ENCODE measurements around the gene SPOPL. TPM values are rescaled to one million over a fixed set of nuclear protein-coding genes. Genes with fewer than 3 reads are reported as not detected.

SPOPL gene
- total and polyA plus RNA-seq, 9 of the 15 experiments (the other 6 are each of a cell fraction or from before 2014, with no cell fraction given) = 0.53 to 6.1 (median 4.1) TPM

DNA sequence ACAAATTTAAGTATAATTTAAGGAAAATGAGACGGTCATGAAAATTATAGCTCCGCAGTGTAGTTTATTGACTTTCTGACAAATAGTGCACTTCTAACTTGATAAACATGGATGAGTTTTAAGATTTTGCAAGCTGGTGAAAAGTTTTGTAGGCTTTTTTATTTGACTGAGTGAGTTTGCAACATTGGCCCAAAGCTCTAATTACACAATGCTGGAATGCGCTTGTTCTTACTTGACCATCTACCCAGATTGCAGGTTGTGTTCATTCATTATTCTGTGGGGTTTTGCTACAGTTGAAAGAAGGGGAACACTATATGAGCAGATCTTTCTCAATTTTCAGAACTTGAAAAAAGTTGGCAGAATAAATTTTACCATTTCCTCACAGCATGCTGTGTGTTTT is 13.5 kb downstream of the SPOPL start (continued):
- TF ChIP-seq ZFP1 (CRISPR knock-in tag; IDR thresholded peaks at IDR 0.05) = no peak
- TF ChIP-seq ZNF175 (CRISPR knock-in tag; IDR thresholded peaks at IDR 0.05; ENCODE audit: low read depth) = no peak
- TF ChIP-seq FOXM1 (IDR thresholded peaks at IDR 0.05; ENCODE audit: low read depth) = no peak
- TF ChIP-seq FOXM1 (CRISPR knock-in tag; IDR thresholded peaks at IDR 0.05; ENCODE audit: low read depth) = no peak
- no peak for TF ChIP-seq ZNF253 (CRISPR knock-in tag; conservative IDR thresholded peaks at IDR 0.05)
- no peak for TF ChIP-seq ZKSCAN1 (IDR thresholded peaks at IDR 0.05; ENCODE audit: low read depth, low read length)
- no peak for TF ChIP-seq CBFA2T3 (IDR thresholded peaks at IDR 0.05)

DNA sequence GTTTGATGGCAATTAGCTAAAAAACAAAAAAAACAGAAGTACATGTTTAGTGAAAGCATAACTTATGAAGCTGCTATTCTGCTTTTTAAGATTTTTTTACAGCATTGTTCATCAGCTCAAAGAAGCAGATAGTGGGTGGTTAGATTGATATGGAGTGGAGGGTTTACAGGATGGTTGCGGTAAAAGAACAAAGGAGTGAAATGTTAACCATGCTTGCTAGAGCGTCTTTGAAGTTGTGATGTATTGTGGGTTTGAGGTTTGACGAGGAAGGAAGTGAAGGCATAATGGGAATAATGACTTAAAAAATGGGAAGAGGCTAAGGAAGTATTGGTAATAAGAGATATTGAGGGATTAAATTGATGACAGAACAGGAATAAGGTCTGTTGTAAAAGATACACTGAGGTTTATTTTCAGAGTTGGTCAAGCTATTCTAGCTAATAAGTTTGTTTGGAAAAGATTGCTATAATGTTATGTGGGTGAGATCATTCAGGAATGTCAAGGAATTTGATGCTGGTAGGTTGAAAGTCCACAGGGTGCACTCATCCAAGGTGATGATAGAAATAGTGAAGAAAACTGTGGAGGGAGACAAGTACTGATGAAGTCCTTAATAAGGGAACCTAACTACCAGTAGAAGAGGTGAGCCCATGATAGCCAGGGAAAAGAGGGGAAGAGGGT is 14.6 kb downstream of the SPOPL start:
- H4K20me1 ChIP-seq (replicated peaks; ENCODE audit: control insufficient read depth, insufficient read depth, low read length) = no peaks in the 10 kb centered on the region
- in situ Hi-C loops (cut with MboI) = no loop called here

More for the DNA sequence above, 14.6 kb downstream of the SPOPL start:
- TF ChIP-seq ZSCAN29 (IDR thresholded peaks at IDR 0.05) (no peak), BMI1 (IDR thresholded peaks at IDR 0.05; ENCODE audit: low read length) (no peak), PHTF2 (CRISPR knock-in tag; IDR thresholded peaks at IDR 0.05) (no peak), SRSF9 (IDR thresholded peaks at IDR 0.05; ENCODE audit: borderline replicate concordance, low read depth, low read length) (no peak), XRCC3 (IDR thresholded peaks at IDR 0.05) (no peak), PCBP1 (IDR thresholded peaks at IDR 0.05; ENCODE audit: low read depth, low read length, poor library complexity, severe bottlenecking) (no peak), KLF6 (CRISPR knock-in tag; IDR thresholded peaks at IDR 0.05; ENCODE audit: borderline replicate concordance) (no peak), HMGN3 (IDR thresholded peaks at IDR 0.05; ENCODE audit: borderline replicate concordance, extremely low read depth, insufficient read length, low read depth, low read length) (no peak)
- TF ChIP-seq, protein P1, sequence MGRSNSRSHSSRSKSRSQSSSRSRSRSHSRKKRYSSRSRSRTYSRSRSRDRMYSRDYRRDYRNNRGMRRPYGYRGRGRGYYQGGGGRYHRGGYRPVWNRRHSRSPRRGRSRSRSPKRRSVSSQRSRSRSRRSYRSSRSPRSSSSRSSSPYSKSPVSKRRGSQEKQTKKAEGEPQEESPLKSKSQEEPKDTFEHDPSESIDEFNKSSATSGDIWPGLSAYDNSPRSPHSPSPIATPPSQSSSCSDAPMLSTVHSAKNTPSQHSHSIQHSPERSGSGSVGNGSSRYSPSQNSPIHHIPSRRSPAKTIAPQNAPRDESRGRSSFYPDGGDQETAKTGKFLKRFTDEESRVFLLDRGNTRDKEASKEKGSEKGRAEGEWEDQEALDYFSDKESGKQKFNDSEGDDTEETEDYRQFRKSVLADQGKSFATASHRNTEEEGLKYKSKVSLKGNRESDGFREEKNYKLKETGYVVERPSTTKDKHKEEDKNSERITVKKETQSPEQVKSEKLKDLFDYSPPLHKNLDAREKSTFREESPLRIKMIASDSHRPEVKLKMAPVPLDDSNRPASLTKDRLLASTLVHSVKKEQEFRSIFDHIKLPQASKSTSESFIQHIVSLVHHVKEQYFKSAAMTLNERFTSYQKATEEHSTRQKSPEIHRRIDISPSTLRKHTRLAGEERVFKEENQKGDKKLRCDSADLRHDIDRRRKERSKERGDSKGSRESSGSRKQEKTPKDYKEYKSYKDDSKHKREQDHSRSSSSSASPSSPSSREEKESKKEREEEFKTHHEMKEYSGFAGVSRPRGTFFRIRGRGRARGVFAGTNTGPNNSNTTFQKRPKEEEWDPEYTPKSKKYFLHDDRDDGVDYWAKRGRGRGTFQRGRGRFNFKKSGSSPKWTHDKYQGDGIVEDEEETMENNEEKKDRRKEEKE (IDR thresholded peaks at IDR 0.05; ENCODE audit: borderline replicate concordance in 1 of 2, control insufficient read depth in 1 of 2, low read depth in 2 of 2, low read length in 1 of 2) = no peak
- Histone ChIP-seq H3K4me1 (replicated peaks in 1 of 2; ENCODE audit: control insufficient read depth in 2 of 2, insufficient read depth in 2 of 2, low read length in 2 of 2) (no peaks in the 10 kb centered on the region; a peak in 2 of 5 replicates), H3K4me2 (ENCODE audit: insufficient read depth, low read length) (no peak overlapping the region), H3K79me2 (ENCODE audit: control insufficient read depth, insufficient read depth, low read length) (peaks cover 63% of the 10 kb centered on the region), H3K9me3 (replicated peaks; ENCODE audit: control insufficient read depth, insufficient read depth, low read depth, low read length) (no peaks in the 10 kb centered on the region), H3K27ac (ENCODE audit: extremely low read depth, low read depth, low read length) (no peak overlapping the region), H3K4me3 (no peak overlapping the region), H2AFZ (ENCODE audit: low read depth, low read length) (no peak overlapping the region), H3K36me3 (ENCODE audit: control insufficient read depth, insufficient read depth, low read length) (no peaks in the 10 kb centered on the region), H3K27me3 (ENCODE audit: control insufficient read depth in 2 of 2, insufficient read depth in 2 of 2, low read length in 2 of 2) (no peaks in the 10 kb centered on the region), H3K9ac (ENCODE audit: insufficient read depth in 1 of 2, low read depth in 2 of 2, low read length in 2 of 2) (no peak overlapping the region), H3K9me1 (ENCODE audit: control insufficient read depth, insufficient read depth, low read length) (no peaks in the 10 kb centered on the region)
- ATAC-seq (no peak), FAIRE-seq (no peak), DNase-seq (ENCODE audit: extremely low read depth in 1 of 4, low spot score in 3 of 4) (no peak)
- CTCF ChIA-PET (ENCODE audit: low intra/inter-chr PET ratio) = no interaction called here
- intact Hi-C loops (cut with micrococcal nuclease) = no loop called here
- BruUV-seq (replicated peaks) = no TSS peak
- POLR2A ChIA-PET = interaction anchor here (0.8 to 1.2 kb wide), 4 partner anchors 12 to 16 kb away, joined by 3 read pairs; no protein-coding TSS in a partner anchor
- WGBS (ENCODE audit: insufficient coverage, low coverage, missing lambda C conversion rate) = 63% methylated on average over 3 of the region's 3 CpGs
